ENCODE measurements around the gene DCXR. TPM values are rescaled to one million over a fixed set of nuclear protein-coding genes. Genes with fewer than 3 reads are reported as not detected.

DCXR gene
- polyA plus RNA-seq, 1 experiment, result 66.0 TPM

DNA sequence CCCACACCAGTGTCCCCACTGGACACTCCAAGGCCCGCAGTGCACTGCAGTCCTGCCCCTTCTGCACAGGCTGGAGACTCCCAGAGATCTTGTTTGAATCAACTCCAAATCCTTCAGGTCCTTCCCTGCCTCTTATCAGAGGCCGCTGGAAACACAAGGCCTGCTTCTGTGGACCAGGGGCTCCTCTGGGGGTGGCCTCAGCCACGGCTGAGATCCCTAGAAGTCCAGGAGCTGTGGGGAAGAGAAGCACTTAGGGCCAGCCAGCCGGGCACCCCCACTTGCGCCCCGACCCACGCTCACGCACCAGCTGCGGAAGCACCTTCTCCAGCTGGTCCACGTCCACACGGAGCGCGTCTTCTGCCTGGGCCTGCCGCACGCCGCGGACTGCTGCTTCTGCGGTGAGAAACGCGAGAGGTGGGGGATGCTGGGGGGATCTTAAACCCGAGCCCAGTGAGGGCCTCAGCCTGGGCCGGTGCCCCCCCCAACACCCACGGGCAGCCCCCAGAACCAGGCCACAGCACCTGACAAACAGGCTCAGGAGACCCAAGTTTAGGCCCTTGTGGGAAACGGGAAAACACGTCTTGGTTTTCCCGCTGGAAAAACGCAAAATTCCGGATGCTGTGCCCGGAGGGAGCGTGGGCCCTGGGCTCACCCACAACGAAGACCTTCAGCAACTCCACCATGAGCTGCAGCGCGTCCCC is 18.4 kb downstream of the DCXR start:
- H3K36me3 ChIP-seq (ENCODE audit: control insufficient read depth, insufficient read depth, low read length), result peaks cover 14% of the 10 kb centered on the region
- no peak for DNase-seq (ENCODE audit: low read depth)
- H3K27me3 ChIP-seq (ENCODE audit: control insufficient read depth, insufficient read depth, low read length), result no peaks in the 10 kb centered on the region
- TF ChIP-seq, protein P1, sequence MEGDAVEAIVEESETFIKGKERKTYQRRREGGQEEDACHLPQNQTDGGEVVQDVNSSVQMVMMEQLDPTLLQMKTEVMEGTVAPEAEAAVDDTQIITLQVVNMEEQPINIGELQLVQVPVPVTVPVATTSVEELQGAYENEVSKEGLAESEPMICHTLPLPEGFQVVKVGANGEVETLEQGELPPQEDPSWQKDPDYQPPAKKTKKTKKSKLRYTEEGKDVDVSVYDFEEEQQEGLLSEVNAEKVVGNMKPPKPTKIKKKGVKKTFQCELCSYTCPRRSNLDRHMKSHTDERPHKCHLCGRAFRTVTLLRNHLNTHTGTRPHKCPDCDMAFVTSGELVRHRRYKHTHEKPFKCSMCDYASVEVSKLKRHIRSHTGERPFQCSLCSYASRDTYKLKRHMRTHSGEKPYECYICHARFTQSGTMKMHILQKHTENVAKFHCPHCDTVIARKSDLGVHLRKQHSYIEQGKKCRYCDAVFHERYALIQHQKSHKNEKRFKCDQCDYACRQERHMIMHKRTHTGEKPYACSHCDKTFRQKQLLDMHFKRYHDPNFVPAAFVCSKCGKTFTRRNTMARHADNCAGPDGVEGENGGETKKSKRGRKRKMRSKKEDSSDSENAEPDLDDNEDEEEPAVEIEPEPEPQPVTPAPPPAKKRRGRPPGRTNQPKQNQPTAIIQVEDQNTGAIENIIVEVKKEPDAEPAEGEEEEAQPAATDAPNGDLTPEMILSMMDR (IDR thresholded peaks at IDR 0.05; ENCODE audit: insufficient read depth, low read depth, low read length), result no peak
- ChIA-PET CTCF (interaction anchor here (0.7 to 11.6 kb wide), 18 partner anchors 8 to 136 kb away, joined by 3 to 218 read pairs (median 4); partner anchors contain the start of genes ASPSCR1, DCXR, NOTUM and RAC3), POLR2A (no interaction called here)
- H3K4me3 ChIP-seq (ENCODE audit: low read depth, low read length), result no peak overlapping the region

DNA sequence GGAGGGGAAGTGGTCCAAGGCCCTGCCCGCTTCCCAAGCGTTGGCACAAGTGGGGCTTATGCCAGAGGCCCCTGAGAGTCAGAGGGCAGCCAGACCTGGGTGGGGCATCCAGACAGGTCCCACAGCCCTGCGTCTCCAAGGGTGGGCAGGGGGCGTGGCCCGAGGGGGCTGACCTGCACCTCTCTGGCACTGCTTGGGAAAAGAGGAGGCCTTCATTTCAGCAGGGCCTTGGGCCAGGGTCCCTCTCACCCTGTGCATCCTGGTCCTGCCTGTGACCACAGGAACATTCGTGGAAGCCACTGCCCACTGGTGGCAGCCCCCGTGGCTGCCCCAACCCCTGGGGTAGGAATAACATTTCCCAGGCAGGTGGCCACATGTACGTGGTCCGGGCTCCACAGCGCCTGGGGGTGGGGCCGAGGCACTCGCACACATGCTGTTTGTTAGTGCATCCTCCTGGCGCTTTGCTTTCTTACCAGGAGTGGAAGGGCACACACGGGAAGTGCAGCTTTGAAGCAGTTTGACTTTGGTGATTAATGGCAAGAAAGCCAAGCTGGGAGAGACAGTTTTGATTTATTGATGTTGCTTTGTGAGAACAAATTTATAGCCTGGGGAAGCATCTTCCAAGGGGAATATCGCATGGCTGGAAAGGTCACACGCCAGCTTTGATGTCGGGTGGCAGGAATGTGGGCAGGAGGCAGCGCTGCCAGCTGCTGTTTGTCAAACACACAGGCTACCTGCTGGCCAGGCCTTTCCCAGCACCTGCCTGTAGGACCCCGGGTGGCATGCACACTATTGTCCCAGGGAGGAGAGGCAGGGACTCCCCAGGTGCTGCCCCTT is 19.1 kb downstream of the DCXR start:
- POLR2A ChIA-PET, result no interaction called here
- peaks cover 14% of the 10 kb centered on the region for H3K36me3 ChIP-seq (ENCODE audit: control insufficient read depth, insufficient read depth, low read length)
- TF ChIP-seq, protein P1 (IDR thresholded peaks at IDR 0.05; ENCODE audit: insufficient read depth, low read depth, low read length), result no peak

DNA sequence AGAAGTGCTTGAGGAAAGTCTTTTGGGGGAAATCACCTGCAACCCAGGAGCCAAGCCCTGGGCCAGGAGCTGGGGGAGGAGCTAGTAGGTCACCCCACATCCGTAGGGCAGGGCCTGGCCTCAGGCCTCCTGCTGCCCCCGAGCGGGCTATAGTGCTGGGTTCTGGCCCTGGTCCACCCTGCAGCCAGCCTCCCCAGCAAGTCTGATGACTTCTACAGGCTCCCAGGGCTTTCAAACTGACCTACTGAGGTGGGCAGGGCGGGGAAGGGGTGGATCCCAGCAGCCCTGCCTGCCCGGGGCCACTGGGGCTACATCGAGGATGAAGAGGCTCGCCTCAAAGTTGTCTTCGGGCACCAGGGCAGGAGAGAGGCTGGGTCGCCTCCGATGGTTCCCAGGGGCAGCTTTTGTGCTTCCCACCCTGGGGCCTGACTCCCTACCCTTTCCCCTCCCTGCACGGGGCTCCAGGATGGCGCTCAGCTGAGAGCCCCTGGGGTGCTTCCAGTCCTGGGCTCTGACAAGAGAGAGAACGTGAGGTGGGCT is 19.8 kb downstream of the DCXR start:
- Histone ChIP-seq H3K4me3 (ENCODE audit: low read depth, low read length) (no peak overlapping the region), H3K27me3 (ENCODE audit: control insufficient read depth, insufficient read depth, low read length) (no peaks in the 10 kb centered on the region), H3K36me3 (ENCODE audit: control insufficient read depth, insufficient read depth, low read length) (peaks cover 14% of the 10 kb centered on the region)
- no peak for DNase-seq (ENCODE audit: low read depth)
- TF ChIP-seq, protein P1 (IDR thresholded peaks at IDR 0.05; ENCODE audit: insufficient read depth, low read depth, low read length), result no peak
- ChIA-PET POLR2A (no interaction called here), CTCF (interaction anchor here (0.6 to 11.6 kb wide), 2 partner anchors 57 to 63 kb away, joined by 3 to 218 read pairs; partner anchors contain the start of gene NOTUM)

More for the DNA sequence above, 19.1 kb downstream of the DCXR start:
- Histone ChIP-seq H3K27me3 (ENCODE audit: control insufficient read depth, insufficient read depth, low read length) (no peaks in the 10 kb centered on the region), H3K4me3 (ENCODE audit: low read depth, low read length) (no peak overlapping the region)
- CTCF ChIA-PET, result interaction anchor here (0.6 to 11.6 kb wide), 8 partner anchors 12 to 136 kb away, joined by 3 to 218 read pairs (median 16); partner anchors contain the start of genes NOTUM and RAC3
- DNase-seq (ENCODE audit: low read depth), result no peak

DNA sequence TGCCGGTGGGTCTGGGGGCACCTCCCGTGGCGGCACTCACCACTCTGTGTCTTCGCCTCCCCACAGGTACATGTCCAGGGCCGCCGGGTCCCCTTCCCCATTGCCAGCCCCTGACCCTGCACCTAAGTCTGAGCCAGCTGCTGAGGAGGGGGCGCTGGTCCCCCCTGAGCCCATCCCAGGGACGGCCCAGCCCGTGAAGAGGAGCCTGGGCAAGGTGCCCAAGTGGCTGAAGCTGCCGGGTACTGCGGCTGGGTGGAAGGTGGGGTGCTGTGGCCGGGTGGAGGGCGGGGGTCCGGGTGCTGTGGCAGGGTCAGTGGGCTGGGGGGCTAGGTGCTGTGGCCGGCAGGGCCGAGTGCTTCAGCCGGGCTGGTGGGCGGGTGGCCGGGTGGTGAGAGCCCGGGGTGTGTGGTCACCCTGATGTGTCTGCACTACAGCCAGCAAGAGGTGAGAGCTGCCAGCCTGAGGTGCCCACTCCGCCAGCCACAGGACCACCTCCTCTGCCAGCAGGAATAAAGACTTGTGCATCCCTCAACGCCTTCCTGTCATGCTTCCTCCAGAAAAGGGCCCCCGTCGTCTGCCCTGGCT is 20.5 kb downstream of the DCXR start:
- ChIA-PET CTCF (interaction anchor here (0.8 to 11.6 kb wide), 2 partner anchors 57 to 64 kb away, joined by 3 to 218 read pairs; partner anchors contain the start of gene NOTUM), POLR2A (no interaction called here)
- Histone ChIP-seq H3K36me3 (ENCODE audit: control insufficient read depth, insufficient read depth, low read length) (peaks cover 14% of the 10 kb centered on the region), H3K27me3 (ENCODE audit: control insufficient read depth, insufficient read depth, low read length) (no peaks in the 10 kb centered on the region), H3K4me3 (ENCODE audit: low read depth, low read length) (no peak overlapping the region)
- TF ChIP-seq, protein P1 (IDR thresholded peaks at IDR 0.05; ENCODE audit: insufficient read depth, low read depth, low read length), result no peak
- no peak for DNase-seq (ENCODE audit: low read depth)

All from BJ (cell line).